Cardiac fibroblast (primary cell): ENCODE data around the gene RBMS1.

Experiments used
- DNase-seq, 2 donors: peaks; one replicate each; pipeline versions ENCODE4 v3.0.0 to v3.0.0-alpha.2; 2010; ENCODE audit warnings: low read depth in 2 of 2
- H3K4me3 ChIP-seq, 2 donors: replicated peaks in 1 of 2; 1 replicate in 1 of 2; 2 replicates in 1 of 2; pipeline ENCODE4 v1.5.1; 2011; ENCODE audit warnings: low read depth in 2 of 2, low read length in 2 of 2, mild to moderate bottlenecking in 2 of 2, moderate library complexity in 1 of 2
- CTCF ChIP-seq: IDR thresholded peaks from one replicate; pipeline ENCODE4 v1.5.1; 2011; ENCODE audit warnings: low read depth, mild to moderate bottlenecking, low read length, inconsistent platforms

RBMS1 gene

GRCh38 chr2:160417745-160418397 is 75.7 kb downstream of the RBMS1 start:
- no peak for TF ChIP-seq CTCF
- no peak overlapping the region for H3K4me3 ChIP-seq
- peak; percentile 86 to 90 for DNase-seq

GRCh38 chr2:160415991-160416390 is 77.6 kb downstream of the RBMS1 start:
- DNase-seq = peak; percentile 59 to 82
- H3K4me3 ChIP-seq = no peak overlapping the region
- TF ChIP-seq CTCF = no peak

GRCh38 chr2:160411955-160412354 is 81.7 kb downstream of the RBMS1 start:
- H3K4me3 ChIP-seq = no peak overlapping the region

GRCh38 chr2:160411167-160411566 is 82.4 kb downstream of the RBMS1 start:
- peak; percentile 74 to 82 for DNase-seq
- no peak overlapping the region for H3K4me3 ChIP-seq
- TF ChIP-seq CTCF = no peak

More at GRCh38 chr2:160411955-160412354, 81.7 kb downstream of the RBMS1 start:
- no peak for TF ChIP-seq CTCF
- DNase-seq = no peak

- no peak overlapping the region for H3K4me3 ChIP-seq
- peak in 1 of 2 donors; percentile 73 for DNase-seq
- TF ChIP-seq CTCF = no peak
These were observed 84.1 kb downstream of the RBMS1 start for GRCh38 chr2:160409480-160409879.

GRCh38 chr2:160408959-160409291 is 84.7 kb downstream of the RBMS1 start:
- peak overlapping the region in 1 of 2 donors; percentile 51 for H3K4me3 ChIP-seq
- peak; percentile 13 for TF ChIP-seq CTCF
- peak in 1 of 2 donors; percentile 38 for DNase-seq
